A549 (cell line): ENCODE results near the gene TMUB2. TPM values are rescaled to one million over a fixed set of nuclear protein-coding genes. Genes with fewer than 3 reads are reported as not detected.
A peak's percentile ranks its signal among the peaks of the same experiment; 100 is the strongest.

Experiments
- ATAC-seq, 2 experiments: fragments of 200-7000 bp in 1 of 2; fragments of >200 bp in 1 of 2; cut with Nextera tagmentation in 1 of 2; cut with Tn5 transposase in 1 of 2; 3 replicates each; pipeline versions ENCODE4 v1.8.0 to v1.9.1; 2018 to 2020; ENCODE audit warnings: mild to moderate bottlenecking in 1 of 2, moderate library complexity in 1 of 2
- CTCF ChIA-PET: fragments of 300-600 bp; sonication (Branson Sonifier 250); formaldehyde crosslinking; extraction: SDS; loops from one replicate; lab custom pipeline; 2021; ENCODE audit warnings: antibody characterized with exemption, inconsistent platforms; lab: Yijun Ruan, JAX
- POLR2A ChIA-PET: fragments of 350-600 bp; formaldehyde crosslinking; extraction: SDS; loops from one replicate; lab custom pipeline; 2021; ENCODE audit warnings: antibody characterized with exemption, inconsistent platforms; lab: Yijun Ruan, JAX
- DNase-seq, 2 experiments: peaks; one replicate each; pipeline versions ENCODE4 v3.0.0 to v3.0.0-alpha.2; 2011 to 2016; ENCODE audit warnings: low read depth in 1 of 2, low spot score in 1 of 2
- FAIRE-seq: peaks from 2 replicates; lab custom pipeline; 2011; peaks lifted over from hg19 to GRCh38; lab: Jason Lieb, UNC
- H3K27ac ChIP-seq, 2 experiments: fragments of >200 bp; sonication (Bioruptor Twin); formaldehyde crosslinking; 3 replicates each; pipeline ENCODE4 v1.5.1; 2016 to 2017
- H3K4me1 ChIP-seq: fragments of >200 bp; sonication (Bioruptor Twin); formaldehyde crosslinking; 3 replicates; pipeline ENCODE4 v1.6.1; 2016
- H3K4me2 ChIP-seq: fragments of >200 bp; sonication (Bioruptor Twin); formaldehyde crosslinking; 3 replicates; pipeline ENCODE4 v1.6.1; 2016
- H3K4me3 ChIP-seq: fragments of >200 bp; sonication (Bioruptor Twin); formaldehyde crosslinking; 3 replicates; pipeline ENCODE4 v1.5.1; 2016
- H3K9me3 ChIP-seq: fragments of >200 bp; sonication (Bioruptor Twin); formaldehyde crosslinking; 3 replicates; pipeline ENCODE4 v1.6.1; 2016
- BHLHE40 ChIP-seq: IDR thresholded peaks from 2 replicates; pipeline ENCODE4 v1.6.1; 2012; ENCODE audit warnings: low read depth, low read length, inconsistent platforms
- CBX2 ChIP-seq: fragments of 200-600 bp; sonication (generic); IDR thresholded peaks from 2 replicates; pipeline ENCODE4 v1.6.1; 2016; ENCODE audit warnings: low read depth, mild to moderate bottlenecking, borderline replicate concordance
- CBX8 ChIP-seq: fragments of 200-600 bp; sonication (generic); IDR thresholded peaks from 2 replicates; pipeline ENCODE4 v1.6.1; 2016
- EHF ChIP-seq: fragments of 250-450 bp; sonication (Bioruptor Pico); IDR thresholded peaks from 2 replicates; pipeline ENCODE4 v1.5.0; 2020; ENCODE audit warnings: mild to moderate bottlenecking
- EHMT2 ChIP-seq: fragments of 200-600 bp; sonication (generic); IDR thresholded peaks from 2 replicates; pipeline ENCODE4 v1.6.1; 2016; ENCODE audit warnings: antibody characterized with exemption, low read depth, mild to moderate bottlenecking, moderate library complexity
- EP300 ChIP-seq, 2 experiments: fragments of >200 bp; sonication (Bioruptor Twin); formaldehyde crosslinking; IDR thresholded peaks; 2 replicates in 1 of 2; 3 replicates in 1 of 2; pipeline ENCODE4 v1.6.1; 2016 to 2017
- FOSB ChIP-seq: fragments of 250-450 bp; sonication (Bioruptor Pico); IDR thresholded peaks from 2 replicates; pipeline ENCODE4 v1.5.0; 2020; ENCODE audit warnings: mild to moderate bottlenecking, moderate library complexity
- FOSL2 ChIP-seq, 2 experiments: fragments of 450-650 bp in 1 of 2; fragments of >200 bp in 1 of 2; sonication (Bioruptor Twin) in 1 of 2; formaldehyde crosslinking; IDR thresholded peaks; 2 replicates each; pipeline versions ENCODE4 v1.5.0 to v1.6.1; 2016 to 2020; ENCODE audit warnings: mild to moderate bottlenecking in 1 of 2, moderate library complexity in 1 of 2
- FOXS1 ChIP-seq: fragments of 250-450 bp; sonication (Bioruptor Pico); IDR thresholded peaks from 2 replicates; pipeline ENCODE4 v1.5.0; 2020; ENCODE audit warnings: mild to moderate bottlenecking, moderate library complexity
- HOXA7 ChIP-seq: fragments of 250-450 bp; sonication (Bioruptor Pico); IDR thresholded peaks from 2 replicates; pipeline ENCODE4 v1.5.0; 2020; ENCODE audit warnings: mild to moderate bottlenecking, moderate library complexity
- JUN ChIP-seq, 2 experiments: fragments of >200 bp; sonication (Bioruptor Twin); formaldehyde crosslinking; IDR thresholded peaks; 2 replicates in 1 of 2; 3 replicates in 1 of 2; pipeline ENCODE4 v1.6.1; 2016 to 2017
- JUNB ChIP-seq: fragments of >200 bp; sonication (Bioruptor Twin); formaldehyde crosslinking; IDR thresholded peaks from 2 replicates; pipeline ENCODE4 v1.6.1; 2016
- KDM5A ChIP-seq: fragments of 200-600 bp; sonication (generic); IDR thresholded peaks from 2 replicates; pipeline ENCODE4 v1.6.1; 2016; ENCODE audit warnings: antibody characterized with exemption, mild to moderate bottlenecking
- MAZ ChIP-seq: fragments of 150-350 bp; IDR thresholded peaks from 2 replicates; pipeline ENCODE4 v1.6.1; 2014; ENCODE audit warnings: antibody characterized with exemption, low read depth, low read length, borderline replicate concordance
- NPAS2 ChIP-seq: fragments of 250-450 bp; sonication (Bioruptor Pico); IDR thresholded peaks from 2 replicates; pipeline ENCODE4 v1.8.0; 2022; ENCODE audit warnings: mild to moderate bottlenecking, moderate library complexity, borderline replicate concordance
- NR3C1 ChIP-seq: fragments of >200 bp; sonication (Bioruptor Twin); formaldehyde crosslinking; IDR thresholded peaks from 3 replicates; pipeline ENCODE4 v1.6.1; 2017
- PHF8 ChIP-seq: fragments of 200-600 bp; sonication (generic); IDR thresholded peaks from 2 replicates; pipeline ENCODE4 v1.6.1; 2016; ENCODE audit warnings: low read depth, mild to moderate bottlenecking, antibody characterized with exemption, moderate library complexity, borderline replicate concordance
- POLR2AphosphoS2 ChIP-seq: conservative IDR thresholded peaks from 2 replicates; pipeline ENCODE4 v1.6.1; 2012; ENCODE audit warnings: low read length, improper control_type of control experiment, inconsistent platforms
- RAD21 ChIP-seq, 2 experiments: fragments of >200 bp in 1 of 2; sonication (Bioruptor Twin) in 1 of 2; formaldehyde crosslinking in 1 of 2; IDR thresholded peaks in 1 of 2; conservative IDR thresholded peaks in 1 of 2; 2 replicates in 1 of 2; 3 replicates in 1 of 2; pipeline ENCODE4 v1.6.1; 2012 to 2018; ENCODE audit warnings: inconsistent platforms in 1 of 2
- RCOR1 ChIP-seq: fragments of 150-350 bp; IDR thresholded peaks from 2 replicates; pipeline ENCODE4 v1.6.1; 2014; ENCODE audit warnings: antibody characterized with exemption, low read length, low read depth
- SMC3 ChIP-seq: fragments of >200 bp; sonication (Bioruptor Twin); formaldehyde crosslinking; IDR thresholded peaks from 3 replicates; pipeline ENCODE4 v1.6.1; 2018; ENCODE audit warnings: inconsistent platforms
- SREBF2 ChIP-seq: fragments of 450-650 bp; IDR thresholded peaks from 2 replicates; pipeline ENCODE4 v1.6.1; 2014; ENCODE audit warnings: mild to moderate bottlenecking, moderate library complexity
- ZC3H11A ChIP-seq: fragments of 450-650 bp; IDR thresholded peaks from 2 replicates; pipeline ENCODE4 v1.6.1; 2014; ENCODE audit warnings: antibody characterized with exemption, mild to moderate bottlenecking
- ZFP36 ChIP-seq: fragments of 450-650 bp; IDR thresholded peaks from 2 replicates; pipeline ENCODE4 v1.6.1; 2014; ENCODE audit warnings: borderline replicate concordance; ENCODE audit not compliant: partially characterized antibody
- ZNF302 ChIP-seq: fragments of 250-450 bp; sonication (Bioruptor Pico); IDR thresholded peaks from 2 replicates; pipeline ENCODE4 v1.9.0; 2021; ENCODE audit warnings: inconsistent platforms, mild to moderate bottlenecking, moderate library complexity
- WGBS: methylation state at CpG from one replicate; pipeline ENCODE4 v1.1.6; 2017; ENCODE audit errors: missing lambda C conversion rate; 5-methylcytosine and 5-hydroxymethylcytosine counted together
- polyA plus RNA-seq, 4 experiments: library from polyadenylated mRNA; depleted of rRNA in 3 of 4; stranded (reverse); fragments of >200 nt; fragmentation: RNase III in 1 of 4; extraction: RNeasy Plus Mini Kit Qiagen cat#74134 plus additional on column Dnase treatment in 1 of 4; gene quantifications; 2 replicates in 3 of 4; 3 replicates in 1 of 4; pipeline ENCODE4 v1.2.3, GENCODE V29; 2011 to 2017
- TF ChIP-seq, protein P1 (sequence below): fragments of >200 bp; sonication (Bioruptor Twin); formaldehyde crosslinking; IDR thresholded peaks from 3 replicates; pipeline ENCODE4 v1.5.1; 2016

TMUB2 gene
- polyA plus RNA-seq, 2 of the 4 experiments (the other 2 are of a cell fraction): 36.2 to 42.0 TPM

GRCh38 chr17:44192750-44193149 lies 6.0 kb downstream of the TMUB2 start:
- FAIRE-seq (no peak), DNase-seq (no peak), ATAC-seq (peak; percentile 7; a peak in 3 of 6 replicates)
- ChIA-PET CTCF (interaction anchor here (0.9 to 7.8 kb wide), 2 partner anchors 19 to 26 kb away, joined by 4 to 61 read pairs; partner anchors contain the start of gene UBTF), POLR2A (no interaction called here)
- Histone ChIP-seq H3K4me1 (peaks cover 20% of the 10 kb centered on the region), H3K27ac (peak overlapping the region in 1 of 2 experiments; percentile 78; a peak in 3 of 6 replicates), H3K9me3 (no peaks in the 10 kb centered on the region), H3K4me3 (no peak overlapping the region), H3K4me2 (no peak overlapping the region)
- TF ChIP-seq CBX8: no peak
- no peak for TF ChIP-seq KDM5A
- no peak for TF ChIP-seq JUN (IDR thresholded peaks at IDR 0.05)
- no peak for TF ChIP-seq NR3C1
- no peak for TF ChIP-seq EHF (CRISPR knock-in tag)
- no peak for TF ChIP-seq NPAS2
- no peak for TF ChIP-seq ZC3H11A
- no peak for TF ChIP-seq SMC3
- TF ChIP-seq CBX2: no peak
- TF ChIP-seq, protein P1, sequence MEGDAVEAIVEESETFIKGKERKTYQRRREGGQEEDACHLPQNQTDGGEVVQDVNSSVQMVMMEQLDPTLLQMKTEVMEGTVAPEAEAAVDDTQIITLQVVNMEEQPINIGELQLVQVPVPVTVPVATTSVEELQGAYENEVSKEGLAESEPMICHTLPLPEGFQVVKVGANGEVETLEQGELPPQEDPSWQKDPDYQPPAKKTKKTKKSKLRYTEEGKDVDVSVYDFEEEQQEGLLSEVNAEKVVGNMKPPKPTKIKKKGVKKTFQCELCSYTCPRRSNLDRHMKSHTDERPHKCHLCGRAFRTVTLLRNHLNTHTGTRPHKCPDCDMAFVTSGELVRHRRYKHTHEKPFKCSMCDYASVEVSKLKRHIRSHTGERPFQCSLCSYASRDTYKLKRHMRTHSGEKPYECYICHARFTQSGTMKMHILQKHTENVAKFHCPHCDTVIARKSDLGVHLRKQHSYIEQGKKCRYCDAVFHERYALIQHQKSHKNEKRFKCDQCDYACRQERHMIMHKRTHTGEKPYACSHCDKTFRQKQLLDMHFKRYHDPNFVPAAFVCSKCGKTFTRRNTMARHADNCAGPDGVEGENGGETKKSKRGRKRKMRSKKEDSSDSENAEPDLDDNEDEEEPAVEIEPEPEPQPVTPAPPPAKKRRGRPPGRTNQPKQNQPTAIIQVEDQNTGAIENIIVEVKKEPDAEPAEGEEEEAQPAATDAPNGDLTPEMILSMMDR: no peak
- no peak for TF ChIP-seq RAD21 (conservative IDR thresholded peaks at IDR 0.05 in 1 of 2, IDR thresholded peaks at IDR 0.05 in 1 of 2)
- TF ChIP-seq FOSL2 (IDR thresholded peaks at IDR 0.05): no peak
- TF ChIP-seq FOSL2 (CRISPR knock-in tag; IDR thresholded peaks at IDR 0.05): no peak
- TF ChIP-seq MAZ: no peak
- TF ChIP-seq HOXA7 (CRISPR knock-in tag): no peak
- no peak for TF ChIP-seq ZFP36
- TF ChIP-seq POLR2AphosphoS2: no peak
- no peak for TF ChIP-seq PHF8
- TF ChIP-seq JUNB: no peak
- no peak for TF ChIP-seq FOSB (CRISPR knock-in tag)
- 98% methylated on average over 5 of the region's 5 CpGs for WGBS

DNA sequence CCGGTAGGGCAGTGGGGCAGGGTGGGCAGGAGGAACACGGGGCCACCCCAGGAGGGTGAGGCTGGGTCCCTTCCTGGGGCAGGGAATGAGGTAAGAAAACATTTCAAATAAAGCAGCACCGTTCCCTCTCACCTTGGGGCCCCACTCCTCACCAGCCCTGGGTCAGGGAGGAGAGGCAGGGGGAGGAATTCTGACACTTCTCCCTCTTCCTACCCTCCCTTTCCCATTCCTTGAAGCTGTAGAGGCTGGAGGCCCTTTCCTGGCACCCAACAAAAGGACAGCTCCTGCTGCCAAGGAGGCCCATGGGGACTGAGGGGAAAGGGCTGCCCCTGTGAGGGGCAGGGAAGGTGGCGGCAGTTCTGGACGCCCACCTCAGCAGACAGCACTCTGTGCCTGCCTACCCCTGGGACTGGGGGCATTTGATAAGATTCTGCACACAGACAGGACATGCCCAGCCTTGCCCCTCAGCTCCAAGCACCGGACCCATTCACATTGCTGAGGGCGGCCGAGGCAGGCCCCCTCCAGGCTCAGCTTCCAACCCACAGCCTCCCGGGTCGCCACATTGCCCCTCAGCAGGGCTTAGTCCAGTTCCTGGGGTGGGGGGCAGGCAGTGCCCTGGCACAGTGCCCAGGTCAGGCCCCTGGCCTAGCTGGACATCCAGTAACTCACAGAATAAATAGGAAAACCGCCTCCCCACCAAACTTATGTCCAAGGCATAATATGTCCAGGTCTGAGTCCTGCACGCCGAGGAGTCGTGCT lies 6.7 kb downstream of the TMUB2 start:
- Histone ChIP-seq H3K4me3 (no peak overlapping the region), H3K4me1 (peaks cover 19% of the 10 kb centered on the region), H3K4me2 (no peak overlapping the region), H3K27ac (peak overlapping the region; percentile 42 to 78; a peak in 5 of 6 replicates), H3K9me3 (no peaks in the 10 kb centered on the region)
- 0 out of 6 replicates have a peak, but pooled peaks of 1 of the 2 experiments have one; percentile 4 for ATAC-seq
- POLR2A ChIA-PET: no interaction called here
- FAIRE-seq: no peak
- no peak for TF ChIP-seq ZNF302
- 0 out of 2 replicates have a peak, but pooled peaks have one; percentile 60 for TF ChIP-seq POLR2AphosphoS2
- CTCF ChIA-PET: interaction anchor here (0.9 to 7.8 kb wide), 3 partner anchors 10 to 25 kb away, joined by 4 to 61 read pairs (median 10); partner anchors contain the start of gene UBTF
- 93% methylated on average over 13 of the region's 14 CpGs for WGBS
- DNase-seq: no peak

GRCh38 chr17:44197107-44197506 lies 10.3 kb downstream of the TMUB2 start:
- POLR2A ChIA-PET: interaction anchor here (4.2 kb wide), 1 partner anchor 11 kb away, joined by 28 read pairs; the partner anchor contains the start of gene TMUB2
- peaks cover 23% of the 10 kb centered on the region for H3K4me1 ChIP-seq
- no peak for ATAC-seq
- FAIRE-seq: no peak
- TF ChIP-seq SMC3 (no peak), BHLHE40 (no peak), NPAS2 (no peak), SREBF2 (no peak), FOXS1 (CRISPR knock-in tag) (no peak), EP300 (IDR thresholded peaks at IDR 0.05) (no peak), RCOR1 (no peak), HOXA7 (CRISPR knock-in tag) (no peak), ZNF302 (no peak), EHMT2 (no peak)
- TF ChIP-seq, all 56 proteins: peak for 0
- WGBS: 97% methylated on average over 15 of the region's 15 CpGs
- no peak for DNase-seq
- no peaks in the 10 kb centered on the region for H3K9me3 ChIP-seq
- peak overlapping the region; percentile 83; the same call in 1 of the 3 replicates for H3K4me2 ChIP-seq
- peak overlapping the region in 1 of 2 experiments; percentile 98; a peak in 3 of 6 replicates for H3K27ac ChIP-seq
- H3K4me3 ChIP-seq: no peak overlapping the region
- CTCF ChIA-PET: interaction anchor here (1.0 to 7.8 kb wide), 3 partner anchors 8 to 134 kb away, joined by 4 to 61 read pairs (median 4); no protein-coding TSS in a partner anchor
